ENCODE results near the gene GPX3. TPM values are rescaled to one million over a fixed set of nuclear protein-coding genes. Genes with fewer than 3 reads are reported as not detected.

Gene GPX3
- total RNA-seq, 1 experiment from 2014 or later = 12.2 TPM

GRCh38 chr5:151021746-151022145 lies 1.4 kb downstream of the GPX3 start:
- no peaks in the 10 kb centered on the region for H3K27me3 ChIP-seq (replicated peaks)
- peaks cover 15% of the 10 kb centered on the region for H3K36me3 ChIP-seq
- H3K27ac ChIP-seq = no peak overlapping the region
- H3K4me3 ChIP-seq = no peak overlapping the region
- no peaks in the 10 kb centered on the region for H3K9me3 ChIP-seq (replicated peaks)
- peaks cover 16% of the 10 kb centered on the region for H3K4me1 ChIP-seq (replicated peaks)
- no peak for DNase-seq (ENCODE audit: low read depth in 1 of 2, low spot score in 2 of 2)

- peaks cover 24% of the 10 kb centered on the region for H3K36me3 ChIP-seq
- no peak overlapping the region for H3K4me3 ChIP-seq
- H3K9me3 ChIP-seq (replicated peaks) = no peaks in the 10 kb centered on the region
- H3K4me1 ChIP-seq (replicated peaks) = peaks cover 16% of the 10 kb centered on the region
- H3K27ac ChIP-seq = no peak overlapping the region
- no peak for DNase-seq (ENCODE audit: low read depth in 1 of 2, low spot score in 2 of 2)
- no peaks in the 10 kb centered on the region for H3K27me3 ChIP-seq (replicated peaks)
These were observed 2.2 kb downstream of the GPX3 start for GRCh38 chr5:151022511-151023018.

- peaks cover 29% of the 10 kb centered on the region for H3K36me3 ChIP-seq
- H3K27ac ChIP-seq = no peak overlapping the region
- H3K4me3 ChIP-seq = no peak overlapping the region
- no peaks in the 10 kb centered on the region for H3K9me3 ChIP-seq (replicated peaks)
- H3K4me1 ChIP-seq (replicated peaks) = peaks cover 16% of the 10 kb centered on the region
- H3K27me3 ChIP-seq (replicated peaks) = no peaks in the 10 kb centered on the region
- no peak for DNase-seq (ENCODE audit: low read depth in 1 of 2, low spot score in 2 of 2)
These were observed 2.7 kb downstream of the GPX3 start for GRCh38 chr5:151023047-151023615.

- Histone ChIP-seq H3K4me3 (no peak overlapping the region), H3K27ac (no peak overlapping the region), H3K36me3 (peaks cover 34% of the 10 kb centered on the region), H3K4me1 (replicated peaks) (peaks cover 16% of the 10 kb centered on the region), H3K27me3 (replicated peaks) (no peaks in the 10 kb centered on the region), H3K9me3 (replicated peaks) (no peaks in the 10 kb centered on the region)
- DNase-seq (ENCODE audit: low read depth in 1 of 2, low spot score in 2 of 2) = no peak
These were observed 3.3 kb downstream of the GPX3 start for GRCh38 chr5:151023651-151024050.

GRCh38 chr5:151024440-151025249 lies 4.3 kb downstream of the GPX3 start:
- H3K36me3 ChIP-seq = peaks cover 44% of the 10 kb centered on the region
- no peak overlapping the region for H3K4me3 ChIP-seq
- DNase-seq (ENCODE audit: low read depth in 1 of 2, low spot score in 2 of 2) = no peak
- no peak overlapping the region for H3K27ac ChIP-seq
- no peaks in the 10 kb centered on the region for H3K27me3 ChIP-seq (replicated peaks)
- H3K9me3 ChIP-seq (replicated peaks) = no peaks in the 10 kb centered on the region
- H3K4me1 ChIP-seq (replicated peaks) = peaks cover 16% of the 10 kb centered on the region

GRCh38 chr5:151025250-151025606 lies 4.8 kb downstream of the GPX3 start:
- peaks cover 13% of the 10 kb centered on the region for H3K4me1 ChIP-seq (replicated peaks)
- no peak overlapping the region for H3K27ac ChIP-seq
- H3K4me3 ChIP-seq = no peak overlapping the region
- no peak for DNase-seq (ENCODE audit: low read depth in 1 of 2, low spot score in 2 of 2)
- no peaks in the 10 kb centered on the region for H3K9me3 ChIP-seq (replicated peaks)
- H3K27me3 ChIP-seq (replicated peaks) = no peaks in the 10 kb centered on the region
- peaks cover 50% of the 10 kb centered on the region for H3K36me3 ChIP-seq

GRCh38 chr5:151026088-151026487 lies 5.7 kb downstream of the GPX3 start:
- Histone ChIP-seq H3K27ac (no peak overlapping the region), H3K27me3 (replicated peaks) (no peaks in the 10 kb centered on the region), H3K9me3 (replicated peaks) (no peaks in the 10 kb centered on the region; the same call in 1 of the 2 replicates), H3K4me3 (no peak overlapping the region), H3K36me3 (peaks cover 59% of the 10 kb centered on the region), H3K4me1 (replicated peaks) (peaks cover 5% of the 10 kb centered on the region)
- no peak for DNase-seq (ENCODE audit: low read depth in 1 of 2, low spot score in 2 of 2)

GRCh38 chr5:151026679-151027078 lies 6.3 kb downstream of the GPX3 start:
- no peak for DNase-seq (ENCODE audit: low read depth in 1 of 2, low spot score in 2 of 2)

GRCh38 chr5:151027961-151028479 lies 7.6 kb downstream of the GPX3 start:
- 0 out of 2 replicates have a peak, but pooled peaks cover 3% of the 10 kb centered on the region for H3K4me1 ChIP-seq (replicated peaks)
- no peak overlapping the region for H3K4me3 ChIP-seq
- peaks cover 77% of the 10 kb centered on the region for H3K36me3 ChIP-seq
- DNase-seq (ENCODE audit: low read depth in 1 of 2, low spot score in 2 of 2) = no peak
- no peaks in the 10 kb centered on the region; the same call in 1 of the 2 replicates for H3K9me3 ChIP-seq (replicated peaks)
- no peak overlapping the region for H3K27ac ChIP-seq
- H3K27me3 ChIP-seq (replicated peaks) = no peaks in the 10 kb centered on the region

More at GRCh38 chr5:151026679-151027078, 6.3 kb downstream of the GPX3 start:
- Histone ChIP-seq H3K27ac (no peak overlapping the region), H3K4me3 (no peak overlapping the region), H3K27me3 (replicated peaks) (no peaks in the 10 kb centered on the region), H3K9me3 (replicated peaks) (no peaks in the 10 kb centered on the region; the same call in 1 of the 2 replicates), H3K4me1 (replicated peaks) (0 out of 2 replicates have a peak, but pooled peaks cover 3% of the 10 kb centered on the region), H3K36me3 (peaks cover 65% of the 10 kb centered on the region)

- H3K36me3 ChIP-seq = peaks cover 84% of the 10 kb centered on the region
- no peak for DNase-seq (ENCODE audit: low read depth in 1 of 2, low spot score in 2 of 2)
These were observed 8.3 kb downstream of the GPX3 start for GRCh38 chr5:151028717-151029116.

GRCh38 chr5:151029179-151030055 lies 9.0 kb downstream of the GPX3 start:
- Histone ChIP-seq H3K4me3 (no peak overlapping the region), H3K36me3 (peaks cover 86% of the 10 kb centered on the region), H3K9me3 (replicated peaks) (no peaks in the 10 kb centered on the region; the same call in 1 of the 2 replicates), H3K4me1 (replicated peaks) (no peaks in the 10 kb centered on the region), H3K27ac (no peak overlapping the region), H3K27me3 (replicated peaks) (no peaks in the 10 kb centered on the region)
- DNase-seq (ENCODE audit: low read depth in 1 of 2, low spot score in 2 of 2) = no peak

More at GRCh38 chr5:151028717-151029116, 8.3 kb downstream of the GPX3 start:
- Histone ChIP-seq H3K9me3 (replicated peaks) (no peaks in the 10 kb centered on the region; the same call in 1 of the 2 replicates), H3K4me3 (no peak overlapping the region), H3K27ac (no peak overlapping the region), H3K27me3 (replicated peaks) (no peaks in the 10 kb centered on the region), H3K4me1 (replicated peaks) (0 out of 2 replicates have a peak, but pooled peaks cover 2% of the 10 kb centered on the region)

GRCh38 chr5:151030056-151030336 lies 9.6 kb downstream of the GPX3 start:
- no peak for DNase-seq (ENCODE audit: low read depth in 1 of 2, low spot score in 2 of 2)
- Histone ChIP-seq H3K9me3 (replicated peaks) (no peaks in the 10 kb centered on the region; the same call in 1 of the 2 replicates), H3K27ac (no peak overlapping the region), H3K4me3 (no peak overlapping the region), H3K4me1 (replicated peaks) (no peaks in the 10 kb centered on the region), H3K36me3 (peaks cover 92% of the 10 kb centered on the region), H3K27me3 (replicated peaks) (no peaks in the 10 kb centered on the region)

- Histone ChIP-seq H3K27ac (no peak overlapping the region), H3K9me3 (replicated peaks) (no peaks in the 10 kb centered on the region; the same call in 1 of the 2 replicates), H3K36me3 (peaks cover 94% of the 10 kb centered on the region), H3K27me3 (replicated peaks) (no peaks in the 10 kb centered on the region), H3K4me1 (replicated peaks) (no peaks in the 10 kb centered on the region), H3K4me3 (no peak overlapping the region)
- DNase-seq (ENCODE audit: low read depth in 1 of 2, low spot score in 2 of 2) = no peak
These were observed 10.0 kb downstream of the GPX3 start for GRCh38 chr5:151030379-151030778.

All from SJSA1 (cell line).